ENCODE results near the gene PCDHGB6.
"Not testable (repeated sequence)": the region's sequence is repeated elsewhere in the genome, so short reads cannot be mapped to it uniquely, and the experiment has no call there.

Gene PCDHGB6

GRCh38 chr5:141407790-141408505, at the start of gene PCDHGB6:
Gene PCDHGB6 (plus strand): TSS chr5:141408021. CDS start chr5:141408203, 182 bp downstream.
- DNase-seq, result peak; percentile 62

- peak; percentile 51 for DNase-seq
These were observed 47.9 kb upstream of the PCDHGB6 start, which contains the start of gene PCDHGB2 for GRCh38 chr5:141359790-141360426. Gene PCDHGB2 (plus strand): TSS chr5:141359994. CDS start chr5:141360136, 142 bp downstream.

- no peak for DNase-seq
These were observed 47.1 kb upstream of the PCDHGB6 start for GRCh38 chr5:141360685-141361084.

- DNase-seq, result no peak
These were observed 45.1 kb upstream of the PCDHGB6 start for GRCh38 chr5:141362719-141363118.

- DNase-seq, result no peak
These were observed 43.7 kb upstream of the PCDHGB6 start, which contains the start of gene PCDHGA5 for GRCh38 chr5:141363952-141364660. Gene PCDHGA5 (plus strand): TSS chr5:141364162. CDS start chr5:141364331, 169 bp downstream.

- DNase-seq, result no peak
These were observed 41.6 kb upstream of the PCDHGB6 start for GRCh38 chr5:141366016-141366896.

GRCh38 chr5:141369994-141370848, 37.6 kb upstream of the PCDHGB6 start, which contains the start of gene PCDHGB3:
Gene PCDHGB3 (plus strand): TSS chr5:141370242. CDS start chr5:141370395, 153 bp downstream.
- peak; percentile 67 for DNase-seq

- no peak for DNase-seq
These were observed 36.0 kb upstream of the PCDHGB6 start for GRCh38 chr5:141371572-141372475.

GRCh38 chr5:141373673-141374317, 34.0 kb upstream of the PCDHGB6 start, which contains the start of gene PCDHGA6:
Gene PCDHGA6 (plus strand): TSS chr5:141373891. CDS start chr5:141374084, 193 bp downstream.
- DNase-seq, result no peak

- no peak for DNase-seq
These were observed 33.2 kb upstream of the PCDHGB6 start for GRCh38 chr5:141374627-141375026.

GRCh38 chr5:141375444-141376155, 32.2 kb upstream of the PCDHGB6 start:
- DNase-seq, result not testable (repeated sequence)

- peak; percentile 23 for DNase-seq
These were observed 25.1 kb upstream of the PCDHGB6 start, which contains the start of gene PCDHGA7 for GRCh38 chr5:141382469-141383294. Gene PCDHGA7 (plus strand): TSS chr5:141382742. CDS start chr5:141382900, 158 bp downstream.

GRCh38 chr5:141383345-141383744, 24.5 kb upstream of the PCDHGB6 start:
- DNase-seq, result no peak

- no peak for DNase-seq
These were observed 23.2 kb upstream of the PCDHGB6 start for GRCh38 chr5:141384471-141385267.

GRCh38 chr5:141387557-141388311, 20.1 kb upstream of the PCDHGB6 start, which contains the start of gene PCDHGB4:
Gene PCDHGB4 (plus strand): TSS chr5:141387698. CDS start chr5:141387885, 187 bp downstream.
- DNase-seq, result peak; percentile 62

GRCh38 chr5:141388661-141389060, 19.2 kb upstream of the PCDHGB6 start:
- no peak for DNase-seq
